IMR-90 (cell line): ENCODE measurements around the gene DOK3. TPM values are rescaled to one million over a fixed set of nuclear protein-coding genes. Genes with fewer than 3 reads are reported as not detected.

ENCODE experiments used
- ATAC-seq: fragments of 200-7000 bp; cut with Tn5 transposase; 2 replicates; pipeline ENCODE4 v1.9.1; 2020; ENCODE audit warnings: low read depth, mild to moderate bottlenecking, moderate library complexity
- BruUV-seq: library from RNA; stranded (reverse); fragments of 400-500 nt; replicated peaks from 2 replicates; lab custom pipeline; 2021; lab: Mats Ljungman, UMichigan
- CTCF ChIA-PET: fragments of 300-600 bp; formaldehyde crosslinking; extraction: SDS; loops from one replicate; lab custom pipeline; 2021; ENCODE audit warnings: antibody characterized with exemption; lab: Yijun Ruan, JAX
- POLR2A ChIA-PET: fragments of 300-600 bp; sonication (Branson Sonifier 250); formaldehyde crosslinking; loops from one replicate; lab custom pipeline; 2022; ENCODE audit warnings: antibody characterized with exemption; ENCODE audit not compliant: unreplicated experiment; lab: Charles Lee
- DNase-seq: peaks from one replicate; pipeline ENCODE4 v3.0.0; 2013
- H2AFZ ChIP-seq: replicated peaks from 2 replicates; pipeline ENCODE3; 2013; ENCODE audit warnings: low read length, mild to moderate bottlenecking; ENCODE audit not compliant: poor library complexity
- H2AK5ac ChIP-seq: 2 replicates; pipeline ENCODE4 v1.6.1; 2013; ENCODE audit warnings: low read depth, low read length, inconsistent platforms
- H2AK9ac ChIP-seq: replicated peaks from 2 replicates; pipeline ENCODE3; 2013; ENCODE audit warnings: mild to moderate bottlenecking, low read depth, low read length, moderate library complexity; ENCODE audit not compliant: poor library complexity
- H2BK120ac ChIP-seq: 2 replicates; pipeline ENCODE4 v1.6.1; 2013; ENCODE audit warnings: low read depth, low read length, inconsistent platforms
- H2BK15ac ChIP-seq: 3 replicates; pipeline ENCODE4 v1.6.1; 2013; ENCODE audit warnings: low read depth, low read length, inconsistent platforms
- H2BK20ac ChIP-seq: 2 replicates; pipeline ENCODE4 v1.6.1; 2013; ENCODE audit warnings: low read depth, mild to moderate bottlenecking, inconsistent platforms, low read length, moderate library complexity
- H2BK5ac ChIP-seq: 2 replicates; pipeline ENCODE4 v1.6.1; 2013; ENCODE audit warnings: mild to moderate bottlenecking, low read depth, low read length, inconsistent platforms; ENCODE audit not compliant: poor library complexity, severe bottlenecking
- H3K14ac ChIP-seq: replicated peaks from 2 replicates; pipeline ENCODE4 v1.6.1; 2013; ENCODE audit warnings: low read depth, low read length, inconsistent platforms
- H3K18ac ChIP-seq: 2 replicates; pipeline ENCODE4 v1.6.1; 2013; ENCODE audit warnings: low read depth, low read length, control low read depth
- H3K23ac ChIP-seq: 2 replicates; pipeline ENCODE4 v1.6.1; 2013; ENCODE audit warnings: low read depth, low read length, inconsistent platforms
- H3K27ac ChIP-seq: 2 replicates; pipeline ENCODE4 v1.5.1; 2013; ENCODE audit warnings: mild to moderate bottlenecking, control low read depth, low read length; ENCODE audit not compliant: insufficient read depth
- H3K27me3 ChIP-seq: 2 replicates; pipeline ENCODE4 v1.6.1; 2013; ENCODE audit warnings: low read length; ENCODE audit not compliant: control insufficient read depth, insufficient read depth
- H3K36me3 ChIP-seq: 2 replicates; pipeline ENCODE4 v1.6.1; 2013; ENCODE audit warnings: low read length, mixed read lengths; ENCODE audit not compliant: control insufficient read depth, insufficient read depth
- H3K4ac ChIP-seq: 2 replicates; pipeline ENCODE4 v1.6.1; 2013; ENCODE audit warnings: low read depth, low read length, inconsistent platforms
- H3K4me1 ChIP-seq: 2 replicates; pipeline ENCODE4 v1.6.1; 2013; ENCODE audit warnings: low read length, mixed read lengths; ENCODE audit not compliant: control insufficient read depth, insufficient read depth
- H3K4me2 ChIP-seq: 2 replicates; pipeline ENCODE4 v1.6.1; 2013; ENCODE audit warnings: low read depth, mild to moderate bottlenecking, control low read depth, low read length, moderate library complexity
- H3K4me3 ChIP-seq: 2 replicates; pipeline ENCODE4 v1.5.1; 2013; ENCODE audit warnings: low read depth, mild to moderate bottlenecking, control low read depth, low read length, moderate library complexity; ENCODE audit not compliant: insufficient read depth
- H3K56ac ChIP-seq: 2 replicates; pipeline ENCODE4 v1.6.1; 2013; ENCODE audit warnings: low read length, inconsistent platforms; ENCODE audit not compliant: insufficient read depth; ENCODE audit errors: extremely low read depth
- H3K79me1 ChIP-seq, 2 experiments: 2 replicates each; pipeline ENCODE4 v1.6.1; 2013; ENCODE audit warnings: low read length in 2 of 2, inconsistent platforms in 1 of 2, low read depth in 1 of 2
- H3K9ac ChIP-seq: 2 replicates; pipeline ENCODE4 v1.6.1; 2013; ENCODE audit warnings: low read depth, low read length, control low read depth
- H3K9me1 ChIP-seq: 2 replicates; pipeline ENCODE4 v1.6.1; 2013; ENCODE audit warnings: low read length, inconsistent platforms; ENCODE audit not compliant: insufficient read depth
- H3K9me3 ChIP-seq: 2 replicates; pipeline ENCODE4 v1.6.1; 2013; ENCODE audit warnings: low read length; ENCODE audit not compliant: control insufficient read depth, insufficient read depth
- H4K20me1 ChIP-seq: 2 replicates; pipeline ENCODE4 v1.6.1; 2013; ENCODE audit warnings: low read length, inconsistent platforms; ENCODE audit not compliant: insufficient read depth
- H4K5ac ChIP-seq: 2 replicates; pipeline ENCODE4 v1.6.1; 2013; ENCODE audit warnings: mild to moderate bottlenecking, low read depth, low read length, control low read depth
- H4K8ac ChIP-seq, 2 experiments: 2 replicates each; pipeline ENCODE4 v1.6.1; 2013; ENCODE audit warnings: low read depth in 2 of 2, low read length in 2 of 2, control low read depth in 1 of 2, inconsistent platforms in 1 of 2
- H4K91ac ChIP-seq: 2 replicates; pipeline ENCODE4 v1.6.1; 2013; ENCODE audit warnings: low read depth, low read length, inconsistent platforms; ENCODE audit not compliant: insufficient read depth
- CTCF ChIP-seq: conservative IDR thresholded peaks from 2 replicates; pipeline ENCODE4 v1.5.1; 2012; ENCODE audit warnings: mild to moderate bottlenecking, low read depth, low read length, improper control_type of control experiment
- ELK1 ChIP-seq: fragments of 150-350 bp; IDR thresholded peaks from 2 replicates; pipeline ENCODE4 v1.6.1; 2016; ENCODE audit warnings: low read depth, mild to moderate bottlenecking, low read length, moderate library complexity, borderline replicate concordance
- MAFK ChIP-seq: IDR thresholded peaks from 2 replicates; pipeline ENCODE4 v1.6.1; 2012; ENCODE audit warnings: low read depth, low read length, improper control_type of control experiment
- NFE2L2 ChIP-seq: fragments of 150-350 bp; IDR thresholded peaks from 2 replicates; pipeline ENCODE4 v1.6.1; 2016; ENCODE audit warnings: low read depth, mild to moderate bottlenecking, low read length
- POLR2A ChIP-seq: IDR thresholded peaks from 2 replicates; pipeline ENCODE4 v1.6.1; 2012; ENCODE audit warnings: mild to moderate bottlenecking, low read depth, low read length
- RAD21 ChIP-seq: IDR thresholded peaks from 2 replicates; pipeline ENCODE4 v1.6.1; 2012; ENCODE audit warnings: low read length, improper control_type of control experiment
- RCOR1 ChIP-seq: IDR thresholded peaks from 2 replicates; pipeline ENCODE4 v1.6.1; 2012; ENCODE audit warnings: mild to moderate bottlenecking, low read length, improper control_type of control experiment; ENCODE audit not compliant: insufficient replicate concordance
- USF2 ChIP-seq: fragments of 150-350 bp; IDR thresholded peaks from 2 replicates; pipeline ENCODE4 v1.6.1; 2017; ENCODE audit warnings: mild to moderate bottlenecking, antibody characterized with exemption, low read length, low read depth
- WGBS, 2 experiments: methylation state at CpG; one replicate each; pipeline versions ENCODE4 v1.1.5 to v1.1.7; 2013; ENCODE audit warnings: missing lambda C conversion rate in 2 of 2; ENCODE audit not compliant: insufficient read length in 1 of 2; ENCODE audit errors: extremely low coverage in 2 of 2; 5-methylcytosine and 5-hydroxymethylcytosine counted together
- dilution Hi-C: fragments of 300-500 bp; cut with HindIII; formaldehyde crosslinking; loops from one replicate; pipeline ENCODE4 v1.14.3; 2018; ENCODE audit warnings: low sequenced_read_pairs; ENCODE audit not compliant: unreplicated experiment
- in situ Hi-C: fragments of 300-500 bp; cut with MboI; formaldehyde crosslinking; loops from 3 replicates; pipeline ENCODE4 v1.14.3; 2019; ENCODE audit warnings: low sequenced_read_pairs, inconsistent platforms, mixed read lengths
- intact Hi-C: fragments of 100-400 bp; cut with micrococcal nuclease; formaldehyde crosslinking; loops from 2 replicates; pipeline ENCODE4 v1.10.0; 2022
- polyA plus RNA-seq, 3 experiments: library from polyadenylated mRNA; depleted of rRNA; stranded (reverse); fragments of >200 nt; gene quantifications; 2 replicates each; pipeline ENCODE4 v1.2.3, GENCODE V29; 2012; ENCODE audit warnings: low replicate concordance in 1 of 3
- total RNA-seq: library from RNA; depleted of rRNA; stranded (reverse); fragments of >200 nt; gene quantifications from 2 replicates; pipeline ENCODE4 v1.2.3, GENCODE V29; 2012

The DOK3 gene
- total and polyA plus RNA-seq, 2 of the 4 experiments (the other 2 are of a cell fraction) = 0.54 to 3.9 TPM

- Histone ChIP-seq H2BK15ac (no peak overlapping the region), H3K56ac (no peak overlapping the region), H2BK120ac (no peak overlapping the region), H3K9me3 (no peaks in the 10 kb centered on the region), H3K4me2 (no peak overlapping the region), H3K9ac (no peak overlapping the region), H3K27ac (no peak overlapping the region), H3K18ac (no peak overlapping the region), H3K4ac (no peak overlapping the region), H2AFZ (no peak overlapping the region), H3K36me3 (peaks cover 6% of the 10 kb centered on the region), H4K8ac (no peak overlapping the region), H2BK5ac (no peak overlapping the region), H3K23ac (no peak overlapping the region), H4K5ac (no peak overlapping the region), H3K27me3 (no peaks in the 10 kb centered on the region), H3K4me3 (no peak overlapping the region), H3K4me1 (peaks cover 15% of the 10 kb centered on the region; the same call in 1 of the 2 replicates), H3K79me1 (peaks cover 7 to 13% of the 10 kb centered on the region in 2 experiments; a peak in 2 of 4 replicates), H3K14ac (no peak overlapping the region), H2BK20ac (no peak overlapping the region), H3K9me1 (peaks cover 3% of the 10 kb centered on the region; the same call in 1 of the 2 replicates), H4K20me1 (no peaks in the 10 kb centered on the region), H2AK9ac (no peak overlapping the region), H2AK5ac (no peak overlapping the region), H4K91ac (no peak overlapping the region)
- in situ Hi-C loops = no loop called here
- CTCF ChIA-PET = no interaction called here
- POLR2A ChIA-PET = no interaction called here
- ATAC-seq = no peak
- no peak for TF ChIP-seq ELK1
- TF ChIP-seq POLR2A = no peak
- no peak for TF ChIP-seq MAFK
- no peak for TF ChIP-seq RCOR1
- TF ChIP-seq USF2 = no peak
- no peak for TF ChIP-seq RAD21
- no peak for TF ChIP-seq NFE2L2
- no peak for TF ChIP-seq CTCF
- WGBS, 2 experiments = 83% methylated on average over 16 of the region's 16 CpGs; no CpG with 5 or more reads in 1 of the 2 experiments
- BruUV-seq = no TSS peak
- no peak for DNase-seq
- dilution Hi-C loops = no loop called here
- intact Hi-C loops = no loop called here
Observed at GRCh38 chr5:177502886-177503285, 6.7 kb downstream of the DOK3 start.
